Measurements from ENCODE around the gene BICRAL. TPM values are rescaled to one million over a fixed set of nuclear protein-coding genes. Genes with fewer than 3 reads are reported as not detected.

BICRAL gene
- total RNA-seq, 1 donor from 2014 or later: 14.4 TPM

- Mint-ChIP-seq H3K4me3 (ENCODE audit: low read depth) (peak overlapping the region; percentile 17), H3K27ac (peak overlapping the region; percentile 84), H3K4me1 (ENCODE audit: low read depth) (peaks cover 12% of the 10 kb centered on the region), H3K9me3 (ENCODE audit: low read depth) (no peaks in the 10 kb centered on the region), H3K27me3 (peaks cover 6% of the 10 kb centered on the region), H3K36me3 (ENCODE audit: insufficient read depth) (peaks cover 1% of the 10 kb centered on the region)
- no peak for DNase-seq (ENCODE audit: low spot score, unreplicated experiment)
- TF ChIP-seq CTCF (IDR thresholded peaks at IDR 0.05; ENCODE audit: unreplicated experiment): no peak
Observed at GRCh38 chr6:42742116-42742894, 39.5 kb upstream of the BICRAL start.

- no peaks in the 10 kb centered on the region for H3K9me3 Mint-ChIP-seq (ENCODE audit: low read depth)
- no peak for DNase-seq (ENCODE audit: low spot score, unreplicated experiment)
- no peaks in the 10 kb centered on the region for H3K27me3 Mint-ChIP-seq
- H3K36me3 Mint-ChIP-seq (ENCODE audit: insufficient read depth): peaks cover 1% of the 10 kb centered on the region
- peak overlapping the region; percentile 96 for H3K4me3 Mint-ChIP-seq (ENCODE audit: low read depth)
- no peak for TF ChIP-seq CTCF (IDR thresholded peaks at IDR 0.05; ENCODE audit: unreplicated experiment)
- H3K4me1 Mint-ChIP-seq (ENCODE audit: low read depth): peaks cover 22% of the 10 kb centered on the region
- H3K27ac Mint-ChIP-seq: peak overlapping the region; percentile 90
Observed at GRCh38 chr6:42744351-42744893, 37.4 kb upstream of the BICRAL start.

DNA sequence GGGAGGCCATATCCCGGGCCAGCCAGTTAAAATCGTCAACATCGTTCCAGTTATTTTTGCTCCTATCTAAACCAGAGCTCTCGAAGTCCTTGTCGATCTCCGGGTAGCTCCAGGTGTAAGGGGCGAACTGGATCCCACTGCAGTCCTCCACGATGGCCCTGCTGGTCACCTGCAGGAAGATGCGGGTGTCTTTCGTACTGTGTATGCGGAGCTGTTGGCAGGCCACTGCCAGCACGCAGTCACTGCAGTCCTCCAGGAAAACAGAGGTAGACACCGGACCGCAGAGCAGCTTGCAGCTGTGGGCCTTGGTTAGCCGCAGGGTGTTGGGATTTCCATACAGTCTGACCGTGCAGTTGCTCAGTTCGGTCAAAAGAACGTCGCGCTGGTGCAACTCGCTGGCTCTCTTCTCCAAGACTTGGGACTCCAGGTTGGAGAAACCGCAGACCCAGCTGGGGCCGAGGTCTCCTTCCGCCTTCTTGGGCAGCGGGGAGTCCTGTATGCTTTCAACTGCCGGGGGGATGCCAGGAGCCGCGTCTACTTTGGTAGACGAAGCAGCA, 36.7 kb upstream of the BICRAL start:
- Mint-ChIP-seq H3K36me3 (ENCODE audit: insufficient read depth) (peaks cover 1% of the 10 kb centered on the region), H3K4me3 (ENCODE audit: low read depth) (peak overlapping the region; percentile 96), H3K9me3 (ENCODE audit: low read depth) (no peaks in the 10 kb centered on the region), H3K27ac (peak overlapping the region; percentile 90), H3K4me1 (ENCODE audit: low read depth) (peaks cover 22% of the 10 kb centered on the region), H3K27me3 (no peaks in the 10 kb centered on the region)
- TF ChIP-seq CTCF (IDR thresholded peaks at IDR 0.05; ENCODE audit: unreplicated experiment): no peak
- peak; percentile 14 for DNase-seq (ENCODE audit: low spot score, unreplicated experiment)

- Mint-ChIP-seq H3K4me1 (ENCODE audit: low read depth) (peaks cover 22% of the 10 kb centered on the region), H3K36me3 (ENCODE audit: insufficient read depth) (peaks cover 1% of the 10 kb centered on the region), H3K27me3 (no peaks in the 10 kb centered on the region), H3K4me3 (ENCODE audit: low read depth) (peak within 1 kb of the TSS; percentile 96), H3K27ac (peak within 1 kb of the TSS; percentile 99), H3K9me3 (ENCODE audit: low read depth) (no peaks in the 10 kb centered on the region)
- peak; percentile 79 for DNase-seq (ENCODE audit: low spot score, unreplicated experiment)
- TF ChIP-seq CTCF (IDR thresholded peaks at IDR 0.05; ENCODE audit: unreplicated experiment): no peak
Observed at GRCh38 chr6:42745640-42746462, 36.0 kb upstream of the BICRAL start, which contains the start of gene TBCC. Gene TBCC, minus strand, starts transcription at chr6:42746103. Its CDS starts 30 bp downstream, at chr6:42746073.
